HG03196 (cell line): ENCODE results near the gene PYGO2.
"Not testable (repeated sequence)": the region's sequence is repeated elsewhere in the genome, so short reads cannot be mapped to it uniquely, and the experiment has no call there.

Experiments used
- ATAC-seq: cut with Tn5 transposase; IDR thresholded peaks from one replicate; pipeline ENCODE4 v1.9.1; 2021; ENCODE audit not compliant: unreplicated experiment

The PYGO2 gene

DNA sequence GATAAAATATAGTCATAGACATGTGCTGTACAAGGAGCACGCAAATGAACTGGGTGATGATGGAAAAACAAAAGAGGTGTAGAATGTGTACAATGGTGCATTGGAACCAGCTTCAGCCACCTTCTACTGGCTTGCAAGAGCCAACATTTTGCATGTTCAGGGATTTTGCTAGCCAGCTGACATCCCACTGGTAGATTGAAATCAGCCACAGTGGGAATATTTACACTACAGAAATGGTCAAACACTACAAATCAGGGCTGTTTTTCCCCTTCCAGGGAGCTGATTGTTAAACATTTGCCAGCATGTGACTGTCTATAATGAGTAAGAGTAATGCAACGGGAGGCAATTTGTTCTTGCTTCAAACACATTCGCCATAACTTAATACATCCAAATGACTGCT is 48.3 kb downstream of the PYGO2 start:
- ATAC-seq, result no peak

GRCh38 chr1:154912755-154913154 is 48.8 kb downstream of the PYGO2 start:
- no peak for ATAC-seq

- ATAC-seq, result no peak
Observed at GRCh38 chr1:154911691-154912550, 49.7 kb downstream of the PYGO2 start.

- ATAC-seq, result no peak
Observed at GRCh38 chr1:154910851-154911250, 50.7 kb downstream of the PYGO2 start.

DNA sequence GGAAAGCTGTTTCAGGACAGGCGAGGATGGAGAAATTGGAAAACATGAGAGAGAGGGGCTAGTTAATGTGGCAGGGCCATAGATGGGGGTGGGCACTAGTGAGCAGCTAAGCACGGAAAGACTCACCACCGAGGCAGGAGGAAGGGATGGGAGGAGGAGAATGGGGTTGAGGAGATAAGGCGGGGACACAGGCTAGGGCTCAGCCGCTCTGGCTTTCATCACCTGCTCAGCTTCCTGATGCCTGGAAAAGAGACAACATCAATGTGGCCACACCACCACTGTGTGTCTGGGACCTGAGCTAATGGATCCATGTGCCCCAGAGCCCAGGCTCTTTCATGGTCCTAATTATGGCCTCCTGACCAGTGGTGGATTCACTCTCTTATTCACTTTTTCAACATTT is 52.6 kb downstream of the PYGO2 start:
- ATAC-seq, result no peak

GRCh38 chr1:154908129-154908528 is 53.5 kb downstream of the PYGO2 start:
- ATAC-seq, result not testable (repeated sequence)
